Measurements from ENCODE around the gene PTPRN. TPM values are rescaled to one million over a fixed set of nuclear protein-coding genes. Genes with fewer than 3 reads are reported as not detected.
A peak's percentile ranks its signal among the peaks of the same experiment; 100 is the strongest.

The PTPRN gene
- total RNA-seq, 1 experiment from 2014 or later, result not detected

- BruUV-seq (replicated peaks), result no TSS peak
- H3K27ac ChIP-seq (ENCODE audit: low read depth, low read length), result peak overlapping the region; percentile 82
- intact Hi-C loops (cut with micrococcal nuclease), result loop anchor here (1.0 kb wide), 1 partner anchor 14 kb away; no protein-coding TSS in a partner anchor
- H3K9ac ChIP-seq (ENCODE audit: low read length), result peak overlapping the region; percentile 71
- H3K27me3 ChIP-seq (ENCODE audit: insufficient read depth, low read length), result no peaks in the 10 kb centered on the region
- ATAC-seq (no peak), DNase-seq (ENCODE audit: low read depth, low spot score) (no peak)
- peak overlapping the region; percentile 59 to 65 for H3K4me3 ChIP-seq (replicated peaks in 1 of 2; ENCODE audit: low read depth in 1 of 2, low read length in 2 of 2)
- H3K79me2 ChIP-seq (ENCODE audit: insufficient read depth, low read length), result no peaks in the 10 kb centered on the region
- no peaks in the 10 kb centered on the region for H4K20me1 ChIP-seq (ENCODE audit: insufficient read depth)
- H3K4me2 ChIP-seq (ENCODE audit: low read length), result peak overlapping the region; percentile 86
- H3K9me3 ChIP-seq (ENCODE audit: control insufficient read depth in 1 of 2, insufficient read depth in 1 of 2, low read depth in 1 of 2, low read length in 2 of 2), result no peaks in the 10 kb centered on the region
- ChIA-PET CTCF (interaction anchor here (0.8 to 4.3 kb wide), 3 partner anchors 11 to 18 kb away, joined by 3 to 71 read pairs (median 3); no protein-coding TSS in a partner anchor), RAD21 (ENCODE audit: low non-redundant PET in 1 of 2, low total read pairs in 2 of 2, uncharacterized antibody in 2 of 2, unreplicated experiment in 2 of 2) (no interaction called here), POLR2A (interaction anchor here (1.2 kb wide), 1 partner anchor 11 kb away, joined by 5 read pairs; no protein-coding TSS in a partner anchor)
- H3K9me2 ChIP-seq (ENCODE audit: insufficient read depth), result no peaks in the 10 kb centered on the region
- peaks cover 23 to 44% of the 10 kb centered on the region in 2 experiments for H3K4me1 ChIP-seq (ENCODE audit: control insufficient read depth in 1 of 2, insufficient read depth in 2 of 2, low read length in 2 of 2)
- TF ChIP-seq EGR1 (IDR thresholded peaks at IDR 0.05; ENCODE audit: low read depth) (no peak), EZH2phosphoT487 (IDR thresholded peaks at IDR 0.05; ENCODE audit: borderline replicate concordance) (no peak), CTCF (IDR thresholded peaks at IDR 0.05 in 2 of 3, conservative IDR thresholded peaks at IDR 0.05 in 1 of 3; ENCODE audit: borderline replicate concordance in 1 of 3, insufficient read depth in 1 of 3, low read depth in 2 of 3, low read length in 2 of 3) (peak in 1 of 3 experiments; percentile 1; a peak in 1 of 6 replicates), ZNF274 (IDR thresholded peaks at IDR 0.05; ENCODE audit: low read depth, low read length) (no peak), ATF3 (IDR thresholded peaks at IDR 0.05) (no peak)
- H2AFZ ChIP-seq (ENCODE audit: low read depth, low read length, poor library complexity, severe bottlenecking), result no peak overlapping the region
- no peaks in the 10 kb centered on the region for H3K36me3 ChIP-seq (ENCODE audit: control insufficient read depth in 1 of 2, insufficient read depth in 2 of 2, low read length in 2 of 2)
Observed at GRCh38 chr2:219279916-219280516, 29.2 kb downstream of the PTPRN start.

Data from HCT116 (cell line).